Panc1 (cell line): ENCODE measurements around the gene PPOX. TPM values are rescaled to one million over a fixed set of nuclear protein-coding genes. Genes with fewer than 3 reads are reported as not detected.
A peak's percentile ranks its signal among the peaks of the same experiment; 100 is the strongest.

Experiments
- ATAC-seq: fragments of 200-7000 bp; cut with Tn5 transposase; 2 replicates; pipeline ENCODE4 v1.9.1; 2020; ENCODE audit warnings: mild to moderate bottlenecking, moderate library complexity
- Bru-seq: library from RNA; stranded (reverse); fragments of 400-500 nt; gene quantifications from one replicate; lab custom pipeline; 2021; lab: Mats Ljungman, UMichigan
- BruChase-seq, 2 experiments: library from RNA; stranded (reverse); fragments of 400-500 nt; gene quantifications; one replicate each; lab custom pipeline; 2021; lab: Mats Ljungman, UMichigan
- BruUV-seq: library from RNA; stranded (reverse); fragments of 400-500 nt; replicated peaks from 2 replicates; lab custom pipeline; 2021; lab: Mats Ljungman, UMichigan
- CTCF ChIA-PET: fragments of 300-600 bp; sonication (Branson Sonifier 250); formaldehyde crosslinking; loops from one replicate; lab custom pipeline; 2022; ENCODE audit warnings: antibody characterized with exemption; lab: Charles Lee
- POLR2A ChIA-PET: fragments of 300-600 bp; sonication (Branson Sonifier 250); formaldehyde crosslinking; loops from one replicate; lab custom pipeline; 2022; ENCODE audit warnings: antibody characterized with exemption; lab: Charles Lee
- DNase-seq: peaks from one replicate; pipeline ENCODE4 v3.0.0-alpha.2; 2010; ENCODE audit warnings: low read depth, low spot score
- H3K27ac ChIP-seq: 2 replicates; pipeline ENCODE4 v1.5.1; 2011; ENCODE audit warnings: mild to moderate bottlenecking, low read length, inconsistent platforms
- H3K27me3 ChIP-seq: fragments of 200-500 bp; sonication (Bioruptor generic); 2 replicates; pipeline ENCODE4 v1.6.0; 2014; ENCODE audit warnings: low read length, inconsistent platforms; ENCODE audit not compliant: control insufficient read depth, insufficient read depth
- H3K36me3 ChIP-seq: fragments of 200-500 bp; sonication (Bioruptor generic); 2 replicates; pipeline ENCODE4 v1.5.1; 2014; ENCODE audit warnings: inconsistent platforms, mild to moderate bottlenecking, low read length, moderate library complexity; ENCODE audit not compliant: control insufficient read depth, insufficient read depth
- H3K4me1 ChIP-seq: 2 replicates; pipeline ENCODE4 v1.5.1; 2011; ENCODE audit warnings: inconsistent platforms, mild to moderate bottlenecking, low read length, moderate library complexity; ENCODE audit not compliant: control insufficient read depth, insufficient read depth
- H3K4me3 ChIP-seq, 2 experiments: 2 replicates each; pipeline ENCODE4 v1.5.1; 2011 to 2012; ENCODE audit warnings: low read depth in 2 of 2, low read length in 2 of 2, mild to moderate bottlenecking in 2 of 2, inconsistent platforms in 1 of 2, moderate library complexity in 1 of 2
- H3K9me3 ChIP-seq: fragments of 200-500 bp; sonication (Bioruptor generic); 2 replicates; pipeline ENCODE4 v1.5.1; 2014; ENCODE audit warnings: low read depth, mild to moderate bottlenecking, inconsistent platforms, low read length, moderate library complexity; ENCODE audit not compliant: control insufficient read depth, insufficient read depth
- CTCF ChIP-seq: fragments of 450-650 bp; IDR thresholded peaks from 2 replicates; pipeline ENCODE4 v1.5.1; 2017; ENCODE audit warnings: mild to moderate bottlenecking
- POLR2AphosphoS5 ChIP-seq: IDR thresholded peaks from 2 replicates; pipeline ENCODE4 v1.6.1; 2012; ENCODE audit warnings: mild to moderate bottlenecking, low read depth, low read length, moderate library complexity
- REST ChIP-seq, 2 experiments: IDR thresholded peaks; 2 replicates each; pipeline ENCODE4 v1.6.1; 2011 to 2012; ENCODE audit warnings: low read depth in 2 of 2, control low read depth in 1 of 2, low read length in 1 of 2, mild to moderate bottlenecking in 1 of 2, moderate library complexity in 1 of 2; ENCODE audit not compliant: insufficient read depth in 1 of 2
- SIN3A ChIP-seq: IDR thresholded peaks from 2 replicates; pipeline ENCODE4 v1.6.1; 2012; ENCODE audit warnings: low read depth, mild to moderate bottlenecking, low read length, moderate library complexity, borderline replicate concordance; ENCODE audit not compliant: insufficient read depth
- TCF7L2 ChIP-seq: IDR thresholded peaks from 2 replicates; pipeline ENCODE4 v1.6.1; 2011; ENCODE audit warnings: mild to moderate bottlenecking, low read depth, low read length, inconsistent platforms
- in situ Hi-C: cut with HindIII; loops from 2 replicates; pipeline ENCODE4 v1.10.0; 2016; ENCODE audit warnings: low sequenced_read_pairs, low pct_unique_long_range_greater_than_20kb
- intact Hi-C: fragments of 100-400 bp; cut with micrococcal nuclease; formaldehyde crosslinking; loops from one replicate; pipeline ENCODE4 v1.10.0; 2022; ENCODE audit not compliant: unreplicated experiment
- long read RNA-seq: library from polyadenylated mRNA; unstranded; transcript quantifications from one replicate; pipeline ENCODE4 v2.0.0, GENCODE V29; 2021; ENCODE audit not compliant: unreplicated experiment
- polyA plus RNA-seq: library from polyadenylated mRNA; unstranded; fragments of >200 nt; gene quantifications from one replicate; pipeline ENCODE4 v1.2.1, GENCODE V29; 2012; ENCODE audit warnings: missing spikeins; ENCODE audit not compliant: insufficient read length
- total RNA-seq: library from RNA; stranded (reverse); gene quantifications from one replicate; pipeline ENCODE4 v1.2.1, GENCODE V29; 2021; ENCODE audit not compliant: unreplicated experiment

PPOX gene
- 20.6 TPM for total RNA-seq
- 26.2 TPM for polyA plus RNA-seq
- percentile 51 among the genes with signal in this experiment for Bru-seq, nascent RNA
- percentile 53 among the genes with signal in this experiment for BruChase-seq, experiment 1, labeled RNA remaining after a 2-hour chase
- percentile 49 among the genes with signal in this experiment for BruChase-seq, experiment 2, labeled RNA remaining after a 6-hour chase
- long read RNA-seq, partial matches to known transcripts: 3 of 17 reads
- long read RNA-seq, other reads (novel, unspliced or antisense): 12 of 17 reads

DNA sequence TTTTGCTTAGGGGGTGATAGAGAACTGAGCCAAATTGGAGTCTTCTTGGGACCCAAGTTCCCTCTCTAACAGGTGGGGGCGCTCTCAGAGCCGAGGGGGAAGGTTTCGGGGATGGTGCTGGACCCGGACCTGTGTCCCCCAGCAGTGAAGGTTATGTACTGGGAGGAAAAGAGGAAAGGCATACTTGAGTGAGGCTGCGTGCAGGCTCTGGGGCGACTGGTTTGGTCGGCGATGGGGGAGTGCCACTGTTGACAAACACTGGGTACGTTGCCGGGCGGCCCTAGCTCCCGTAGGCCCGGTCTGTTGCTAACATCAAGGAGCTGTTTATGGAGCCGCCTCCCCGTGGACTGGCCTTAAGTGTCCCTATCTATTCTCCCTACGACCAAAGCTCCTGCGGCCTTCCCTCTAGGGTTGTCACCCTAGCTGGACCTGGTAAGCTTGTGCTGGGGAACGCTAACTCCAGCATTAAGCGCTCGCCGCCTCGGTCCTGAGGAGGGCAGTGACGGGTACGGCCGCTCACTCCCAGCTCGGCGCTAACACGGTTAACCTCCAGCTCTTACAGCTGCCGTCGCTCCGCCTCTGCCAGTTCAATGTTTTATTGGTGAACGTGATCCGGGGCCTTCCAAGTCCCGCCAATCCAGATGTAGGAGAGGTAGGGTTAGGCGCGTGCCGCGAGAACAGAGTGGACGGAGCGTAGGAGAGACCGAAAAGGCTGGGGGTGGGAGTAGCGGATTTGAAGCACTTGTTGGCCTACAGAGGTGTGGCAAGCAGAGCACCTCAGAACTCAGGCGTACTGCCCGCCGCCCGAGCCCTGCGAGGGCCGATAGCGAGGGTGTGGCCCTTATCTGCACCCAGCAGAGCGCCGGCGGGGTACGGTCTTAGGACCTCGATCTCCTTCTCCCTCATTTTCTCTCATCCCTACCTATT lies at the start of gene PPOX:
PPOX (plus strand) TSS at position 685 of the 927 bp plus-strand sequence. CDS start 422 bp downstream, outside the sequence.
- no peak; the same call in none of the 2 replicates for TF ChIP-seq SIN3A
- TF ChIP-seq TCF7L2: peak; percentile 91
- TF ChIP-seq CTCF: peak; percentile 79
- peak; percentile 83 for TF ChIP-seq POLR2AphosphoS5
- TF ChIP-seq REST (IDR thresholded peaks at IDR 0.05; ENCODE audit: insufficient read depth in 1 of 2, low read depth in 2 of 2, low read length in 1 of 2): no peak
- H3K9me3 ChIP-seq: no peaks in the 10 kb centered on the region
- BruUV-seq: no TSS peak
- in situ Hi-C loops (no loop called here), intact Hi-C loops (no loop called here)
- DNase-seq: peak; percentile 94
- H3K4me1 ChIP-seq: peaks cover 18% of the 10 kb centered on the region
- ATAC-seq: peak; percentile 96
- ChIA-PET POLR2A (interaction anchor here (0.6 to 1.4 kb wide), 4 partner anchors 13 to 147 kb away, joined by 3 to 5 read pairs (median 3); partner anchors contain the start of genes DEDD, F11R and UFC1), CTCF (interaction anchor here (0.5 to 1.0 kb wide), 5 partner anchors 11 to 251 kb away, joined by 3 to 7 read pairs (median 4); partner anchors contain the start of gene B4GALT3)
- peaks cover 4% of the 10 kb centered on the region; the same call in 1 of the 2 replicates for H3K36me3 ChIP-seq
- peak within 1 kb of the TSS; percentile 83 to 88 for H3K4me3 ChIP-seq
- H3K27ac ChIP-seq: peak within 1 kb of the TSS; percentile 89
- H3K27me3 ChIP-seq: no peaks in the 10 kb centered on the region

GRCh38 chr1:161117759-161118581 lies 48.3 kb upstream of the PPOX start, which contains the start of the genes NIT1 and PFDN2:
NIT1 (plus strand) TSS chr1:161118105; CDS start chr1:161118177, 72 bp downstream.
PFDN2 (minus strand) TSS chr1:161118037; CDS start chr1:161118026, 11 bp downstream.
- peak within 1 kb of the TSS; percentile 98 for H3K27ac ChIP-seq
- BruUV-seq: no TSS peak
- CTCF ChIA-PET: no interaction called here
- no peaks in the 10 kb centered on the region for H3K27me3 ChIP-seq
- peak; percentile 82 for TF ChIP-seq POLR2AphosphoS5
- TF ChIP-seq TCF7L2: no peak
- peak; percentile 81; the same call in 1 of the 2 replicates for TF ChIP-seq SIN3A
- no peak for TF ChIP-seq CTCF
- peak in 1 of 2 experiments; percentile 45; a peak in 1 of 4 replicates for TF ChIP-seq REST (IDR thresholded peaks at IDR 0.05; ENCODE audit: insufficient read depth in 1 of 2, low read depth in 2 of 2, low read length in 1 of 2)
- DNase-seq (no peak), ATAC-seq (peak; percentile 92)
- H3K4me1 ChIP-seq: peaks cover 36% of the 10 kb centered on the region
- intact Hi-C loops (no loop called here), in situ Hi-C loops (no loop called here)
- POLR2A ChIA-PET: interaction anchor here (0.7 to 1.5 kb wide), 4 partner anchors 15 to 36 kb away, joined by 4 to 11 read pairs (median 8); partner anchors contain the start of genes DEDD and UFC1
- peaks cover 19% of the 10 kb centered on the region for H3K36me3 ChIP-seq
- H3K4me3 ChIP-seq: peak within 1 kb of the TSS; percentile 100
- H3K9me3 ChIP-seq: no peaks in the 10 kb centered on the region
